ENCODE results near the gene TCEAL3.

DNA sequence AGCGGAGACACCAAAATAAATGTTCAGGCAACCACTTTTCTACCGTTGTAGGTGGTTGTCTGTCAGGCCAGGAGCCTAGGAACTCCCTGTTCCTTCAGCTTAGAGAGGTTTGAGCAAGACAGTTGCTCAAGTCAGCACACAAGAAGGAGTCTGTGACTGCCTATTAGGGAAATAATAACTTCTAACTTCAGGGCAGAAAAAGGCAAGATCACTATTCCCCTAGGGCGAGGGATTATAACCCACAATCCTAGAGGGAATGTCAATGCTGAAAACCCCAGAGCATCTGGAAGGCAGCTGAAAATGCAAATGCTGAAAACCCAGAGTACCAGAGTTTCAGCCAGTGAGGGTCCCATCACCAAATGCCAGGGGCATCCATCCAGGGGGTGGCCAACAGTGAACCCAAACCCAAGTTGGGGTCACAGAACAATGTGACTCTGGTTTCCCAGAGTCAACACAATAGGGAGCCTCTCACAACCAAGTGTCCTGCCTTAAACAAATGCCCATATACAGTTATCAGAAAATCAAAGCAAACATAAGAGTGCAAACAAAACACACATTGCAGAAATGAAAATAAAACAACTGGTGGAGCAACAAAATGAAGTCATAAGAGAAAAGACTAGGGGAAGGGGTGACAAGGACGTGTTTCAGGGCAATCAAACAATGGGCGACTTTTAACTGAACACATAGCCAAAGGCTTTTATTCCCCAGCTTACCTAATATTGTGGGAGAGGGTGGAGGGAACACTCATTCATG lies 51.1 kb downstream of the TCEAL3 start:
- TF ChIP-seq CTCF (IDR thresholded peaks at IDR 0.05) (no peak), POLR2A (IDR thresholded peaks at IDR 0.05) (no peak)

All from lower leg skin (tissue), 3 donors.